ENCODE measurements around the gene PCSK6.

DNA sequence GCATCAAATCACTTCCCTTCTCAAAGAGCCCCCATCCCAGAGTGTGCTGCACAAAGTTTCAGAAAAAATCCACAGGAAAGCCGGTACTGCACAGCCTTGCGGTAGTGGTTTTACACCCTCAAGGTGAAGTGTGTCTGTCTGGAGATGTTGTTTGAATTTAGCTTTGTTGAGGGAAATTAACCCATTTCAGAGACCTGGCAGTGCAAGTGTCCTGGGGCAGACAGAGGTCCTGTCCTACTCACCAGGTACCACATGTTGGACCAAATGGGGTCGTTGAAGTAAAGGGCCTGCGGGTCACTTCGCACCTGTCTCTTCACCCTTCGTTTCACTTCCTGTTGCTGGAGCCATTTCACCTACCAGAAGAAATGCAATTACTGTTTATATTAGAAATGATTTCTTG, 57.8 kb downstream of the PCSK6 start:
- TF ChIP-seq, protein P1, sequence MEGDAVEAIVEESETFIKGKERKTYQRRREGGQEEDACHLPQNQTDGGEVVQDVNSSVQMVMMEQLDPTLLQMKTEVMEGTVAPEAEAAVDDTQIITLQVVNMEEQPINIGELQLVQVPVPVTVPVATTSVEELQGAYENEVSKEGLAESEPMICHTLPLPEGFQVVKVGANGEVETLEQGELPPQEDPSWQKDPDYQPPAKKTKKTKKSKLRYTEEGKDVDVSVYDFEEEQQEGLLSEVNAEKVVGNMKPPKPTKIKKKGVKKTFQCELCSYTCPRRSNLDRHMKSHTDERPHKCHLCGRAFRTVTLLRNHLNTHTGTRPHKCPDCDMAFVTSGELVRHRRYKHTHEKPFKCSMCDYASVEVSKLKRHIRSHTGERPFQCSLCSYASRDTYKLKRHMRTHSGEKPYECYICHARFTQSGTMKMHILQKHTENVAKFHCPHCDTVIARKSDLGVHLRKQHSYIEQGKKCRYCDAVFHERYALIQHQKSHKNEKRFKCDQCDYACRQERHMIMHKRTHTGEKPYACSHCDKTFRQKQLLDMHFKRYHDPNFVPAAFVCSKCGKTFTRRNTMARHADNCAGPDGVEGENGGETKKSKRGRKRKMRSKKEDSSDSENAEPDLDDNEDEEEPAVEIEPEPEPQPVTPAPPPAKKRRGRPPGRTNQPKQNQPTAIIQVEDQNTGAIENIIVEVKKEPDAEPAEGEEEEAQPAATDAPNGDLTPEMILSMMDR (IDR thresholded peaks at IDR 0.05; ENCODE audit: insufficient read depth, low read length): no peak
- TF ChIP-seq POLR2AphosphoS5 (IDR thresholded peaks at IDR 0.05; ENCODE audit: low read depth) (no peak), SPI1 (IDR thresholded peaks at IDR 0.05; ENCODE audit: borderline replicate concordance, low read depth) (no peak), GABPA (IDR thresholded peaks at IDR 0.05; ENCODE audit: low read depth) (no peak)
- TF ChIP-seq, protein P2, sequence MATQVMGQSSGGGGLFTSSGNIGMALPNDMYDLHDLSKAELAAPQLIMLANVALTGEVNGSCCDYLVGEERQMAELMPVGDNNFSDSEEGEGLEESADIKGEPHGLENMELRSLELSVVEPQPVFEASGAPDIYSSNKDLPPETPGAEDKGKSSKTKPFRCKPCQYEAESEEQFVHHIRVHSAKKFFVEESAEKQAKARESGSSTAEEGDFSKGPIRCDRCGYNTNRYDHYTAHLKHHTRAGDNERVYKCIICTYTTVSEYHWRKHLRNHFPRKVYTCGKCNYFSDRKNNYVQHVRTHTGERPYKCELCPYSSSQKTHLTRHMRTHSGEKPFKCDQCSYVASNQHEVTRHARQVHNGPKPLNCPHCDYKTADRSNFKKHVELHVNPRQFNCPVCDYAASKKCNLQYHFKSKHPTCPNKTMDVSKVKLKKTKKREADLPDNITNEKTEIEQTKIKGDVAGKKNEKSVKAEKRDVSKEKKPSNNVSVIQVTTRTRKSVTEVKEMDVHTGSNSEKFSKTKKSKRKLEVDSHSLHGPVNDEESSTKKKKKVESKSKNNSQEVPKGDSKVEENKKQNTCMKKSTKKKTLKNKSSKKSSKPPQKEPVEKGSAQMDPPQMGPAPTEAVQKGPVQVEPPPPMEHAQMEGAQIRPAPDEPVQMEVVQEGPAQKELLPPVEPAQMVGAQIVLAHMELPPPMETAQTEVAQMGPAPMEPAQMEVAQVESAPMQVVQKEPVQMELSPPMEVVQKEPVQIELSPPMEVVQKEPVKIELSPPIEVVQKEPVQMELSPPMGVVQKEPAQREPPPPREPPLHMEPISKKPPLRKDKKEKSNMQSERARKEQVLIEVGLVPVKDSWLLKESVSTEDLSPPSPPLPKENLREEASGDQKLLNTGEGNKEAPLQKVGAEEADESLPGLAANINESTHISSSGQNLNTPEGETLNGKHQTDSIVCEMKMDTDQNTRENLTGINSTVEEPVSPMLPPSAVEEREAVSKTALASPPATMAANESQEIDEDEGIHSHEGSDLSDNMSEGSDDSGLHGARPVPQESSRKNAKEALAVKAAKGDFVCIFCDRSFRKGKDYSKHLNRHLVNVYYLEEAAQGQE (IDR thresholded peaks at IDR 0.05; ENCODE audit: insufficient replicate concordance, low read depth): no peak

Data from HL-60 (cell line).